OCI-M2 (cell line): ENCODE data around the gene B3GNT3.
"Not testable (repeated sequence)": the region's sequence is repeated elsewhere in the genome, so short reads cannot be mapped to it uniquely, and the experiment has no call there.

Experiments
- DNase-seq: peaks from one replicate; lab custom pipeline; 2025; ENCODE audit not compliant: unreplicated experiment; lab: John Stamatoyannopoulos, UW

B3GNT3 gene

DNA sequence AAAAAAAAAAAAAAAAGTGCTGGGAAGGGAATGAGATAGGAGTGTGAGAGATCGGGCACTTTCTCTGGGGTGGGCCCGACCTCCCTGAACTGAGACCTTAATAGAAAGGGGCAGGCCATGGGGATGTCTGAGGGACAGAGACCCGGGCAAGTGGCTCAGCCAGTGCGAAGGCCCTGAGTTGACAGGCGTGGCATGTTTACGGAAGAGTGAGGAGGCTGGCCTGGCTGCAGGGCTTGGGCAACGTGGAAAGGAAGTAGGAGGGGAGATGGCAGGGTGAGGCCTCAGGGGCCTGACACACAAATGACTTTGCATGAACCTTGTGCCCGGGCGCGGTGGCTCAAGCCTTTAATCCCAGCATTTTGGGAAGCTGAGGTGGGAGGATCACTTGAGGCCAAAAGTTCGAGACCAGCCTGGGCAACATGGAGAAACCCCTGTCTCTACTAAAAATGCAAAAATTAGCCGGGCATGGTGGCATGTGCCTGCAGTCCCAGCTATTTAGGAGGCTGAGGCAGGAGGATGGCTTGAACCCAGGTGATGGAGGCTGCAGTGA, 29.8 kb upstream of the B3GNT3 start:
- no peak for DNase-seq

- peak; percentile 50 for DNase-seq
These were observed 28.3 kb upstream of the B3GNT3 start for GRCh38 chr19:17766543-17767131.

DNA sequence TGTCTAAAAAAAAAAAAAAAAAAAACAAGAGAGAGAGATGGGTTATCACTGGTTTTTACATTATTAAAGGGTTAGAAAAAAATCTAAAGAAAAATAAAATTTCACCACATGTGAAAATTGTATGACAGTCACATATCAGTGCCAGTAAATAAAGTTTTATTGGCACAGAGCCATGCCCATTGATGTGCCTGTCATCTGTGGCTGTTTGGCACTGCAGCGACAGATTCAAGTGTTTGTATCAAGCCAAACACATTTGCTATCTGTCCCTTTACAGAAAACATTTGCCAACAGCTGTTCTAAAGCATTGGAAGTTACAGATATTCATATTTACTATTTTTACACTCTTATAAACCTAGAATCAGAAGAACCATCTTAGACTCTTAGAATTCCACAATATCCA, 27.4 kb upstream of the B3GNT3 start:
- DNase-seq, result no peak

DNA sequence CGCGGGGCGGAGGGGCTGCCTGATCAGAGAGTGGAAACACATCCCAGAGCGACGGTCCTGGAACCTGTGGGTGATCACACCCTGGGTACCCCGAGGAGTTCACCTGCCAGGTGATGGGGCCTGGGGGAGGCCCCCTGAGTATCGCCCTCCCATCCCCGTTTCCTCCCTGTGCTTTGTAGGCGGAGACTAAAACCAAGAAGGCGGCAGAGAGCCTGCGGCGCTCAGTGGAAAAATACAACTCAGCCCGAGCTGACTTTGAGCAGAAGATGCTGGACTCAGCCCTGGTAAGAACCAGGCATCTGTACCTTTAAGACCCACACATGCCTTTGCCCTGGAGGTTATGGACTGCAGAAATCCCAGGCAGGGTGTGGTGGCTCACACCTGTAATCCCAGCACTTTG, 24.3 kb upstream of the B3GNT3 start:
- no peak for DNase-seq

DNA sequence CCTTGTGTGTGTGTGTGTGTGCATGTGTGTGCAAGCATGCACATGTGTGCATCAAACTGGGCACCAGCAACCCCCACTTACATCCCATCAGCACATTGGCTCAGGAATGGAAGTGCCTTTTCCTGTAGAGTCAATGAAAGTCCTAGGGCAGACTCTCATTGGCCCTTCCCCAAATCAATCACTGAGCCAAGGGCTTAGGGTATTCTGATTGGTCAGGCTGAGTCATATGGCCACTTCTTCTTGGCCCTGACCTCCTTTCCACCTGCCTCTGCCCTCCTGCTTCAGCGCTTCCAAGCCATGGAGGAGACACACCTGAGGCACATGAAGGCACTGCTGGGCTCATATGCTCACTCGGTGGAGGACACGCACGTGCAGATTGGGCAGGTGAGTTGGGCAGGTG, 22.8 kb upstream of the B3GNT3 start:
- no peak for DNase-seq

- DNase-seq, result no peak
These were observed 19.6 kb upstream of the B3GNT3 start for GRCh38 chr19:17775245-17775927.

DNA sequence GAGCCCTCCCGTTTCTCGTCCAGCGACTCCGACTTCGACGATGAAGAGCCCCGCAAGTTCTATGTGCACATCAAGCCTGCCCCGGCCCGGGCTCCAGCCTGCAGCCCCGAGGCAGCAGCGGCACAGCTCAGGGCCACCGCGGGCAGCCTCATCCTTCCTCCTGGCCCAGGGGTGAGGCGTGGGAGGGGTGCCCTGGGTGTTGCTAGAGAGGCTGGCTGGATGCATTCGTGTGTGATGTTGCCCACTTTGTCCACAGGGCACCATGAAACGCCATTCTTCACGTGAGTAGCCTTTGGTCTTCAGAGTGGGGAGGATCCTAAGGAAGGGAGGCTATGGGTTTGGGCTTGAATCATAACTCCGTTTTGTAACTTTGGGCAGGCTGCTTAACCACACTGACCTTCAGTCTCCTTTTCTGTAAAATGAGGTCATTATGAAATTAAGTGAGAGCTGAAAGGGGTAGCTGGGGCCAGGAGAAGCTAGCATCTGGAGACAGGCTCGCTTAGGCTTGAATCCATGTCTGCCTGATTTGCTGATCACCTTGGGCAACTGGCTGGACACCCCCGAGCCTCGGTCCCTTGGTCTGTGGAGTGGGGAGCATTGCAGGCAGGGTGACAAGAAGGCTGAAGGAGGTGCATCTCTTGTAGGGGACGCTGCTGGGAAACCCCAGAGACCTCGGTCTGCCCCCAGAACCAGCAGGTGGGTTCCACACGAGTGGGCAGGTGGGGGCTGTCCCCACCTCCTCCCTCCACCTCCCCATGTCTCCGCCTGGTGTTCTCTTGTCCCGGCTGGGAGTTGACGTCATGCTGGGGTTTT, 18.7 kb upstream of the B3GNT3 start:
- DNase-seq, result no peak

DNA sequence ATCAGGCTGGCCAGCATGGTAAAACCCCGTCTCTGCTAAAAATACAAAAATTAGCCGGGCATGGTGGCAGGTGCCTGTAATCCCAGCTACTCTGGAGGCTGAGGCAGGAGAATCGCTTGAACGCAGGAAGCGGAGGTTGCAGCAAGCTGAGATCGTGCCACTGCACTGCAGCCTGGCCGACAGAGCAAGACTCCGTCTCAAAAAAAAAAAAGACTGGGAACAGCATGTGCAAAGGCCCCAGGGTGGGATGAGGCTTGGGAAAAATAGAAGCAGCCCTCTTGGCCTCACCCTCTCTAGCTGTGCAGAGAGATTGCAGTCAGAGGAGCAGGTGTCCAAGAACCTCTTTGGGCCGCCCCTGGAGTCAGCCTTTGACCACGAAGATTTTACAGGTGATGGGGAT, 17.1 kb upstream of the B3GNT3 start:
- DNase-seq, result not testable (repeated sequence)

GRCh38 chr19:17778251-17778967, 16.5 kb upstream of the B3GNT3 start:
- DNase-seq, result no peak

DNA sequence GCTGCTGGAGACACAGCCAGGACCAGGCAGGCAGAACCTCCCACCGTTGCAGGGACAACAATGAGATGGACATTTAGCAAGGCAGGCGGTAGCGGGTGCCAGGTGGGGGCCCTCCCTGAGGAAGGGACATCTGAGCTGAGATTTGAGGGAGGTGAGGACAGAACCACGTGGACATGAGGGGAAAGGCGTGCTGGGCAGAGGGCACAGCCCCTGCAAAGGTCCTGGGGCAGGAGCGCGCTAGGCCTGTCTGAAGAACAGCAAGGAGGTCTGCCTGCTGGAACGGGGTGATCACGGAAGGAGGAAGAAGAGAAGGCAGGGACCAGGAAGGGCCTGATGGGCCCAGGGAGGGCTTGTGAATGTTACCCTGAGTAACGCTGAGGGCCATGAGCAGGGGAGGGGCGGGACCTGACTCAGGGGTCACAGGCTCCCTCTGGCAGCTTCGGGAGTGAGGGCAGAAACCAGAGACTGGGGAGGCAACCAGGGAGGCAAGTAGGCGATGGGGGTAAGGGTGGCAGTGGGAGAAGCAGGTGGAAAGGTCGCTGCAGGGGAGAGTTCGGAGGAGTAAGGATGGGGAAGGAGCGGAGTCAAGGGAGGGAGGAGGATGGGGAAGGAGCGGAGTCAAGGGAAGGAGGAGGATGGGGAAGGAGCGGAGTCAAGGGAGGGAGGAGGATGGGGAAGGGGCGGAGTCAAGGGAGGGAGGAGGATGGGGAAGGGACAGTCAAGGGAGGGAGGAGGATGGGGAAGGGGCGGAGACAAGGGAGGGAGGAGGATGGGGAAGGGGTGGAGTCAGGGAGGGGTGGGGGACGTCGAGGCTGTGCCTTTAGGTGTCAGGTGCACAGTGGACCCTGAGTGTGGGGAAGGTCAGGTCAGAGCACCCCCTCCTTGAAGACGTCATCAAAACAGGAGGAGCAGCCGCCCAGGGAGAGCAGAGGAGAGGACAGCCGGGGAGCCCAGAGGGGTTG, 15.7 kb upstream of the B3GNT3 start:
- no peak for DNase-seq

- DNase-seq, result no peak
These were observed 14.2 kb upstream of the B3GNT3 start for GRCh38 chr19:17780781-17781180.

GRCh38 chr19:17783721-17784120, 11.2 kb upstream of the B3GNT3 start:
- not testable (repeated sequence) for DNase-seq

DNA sequence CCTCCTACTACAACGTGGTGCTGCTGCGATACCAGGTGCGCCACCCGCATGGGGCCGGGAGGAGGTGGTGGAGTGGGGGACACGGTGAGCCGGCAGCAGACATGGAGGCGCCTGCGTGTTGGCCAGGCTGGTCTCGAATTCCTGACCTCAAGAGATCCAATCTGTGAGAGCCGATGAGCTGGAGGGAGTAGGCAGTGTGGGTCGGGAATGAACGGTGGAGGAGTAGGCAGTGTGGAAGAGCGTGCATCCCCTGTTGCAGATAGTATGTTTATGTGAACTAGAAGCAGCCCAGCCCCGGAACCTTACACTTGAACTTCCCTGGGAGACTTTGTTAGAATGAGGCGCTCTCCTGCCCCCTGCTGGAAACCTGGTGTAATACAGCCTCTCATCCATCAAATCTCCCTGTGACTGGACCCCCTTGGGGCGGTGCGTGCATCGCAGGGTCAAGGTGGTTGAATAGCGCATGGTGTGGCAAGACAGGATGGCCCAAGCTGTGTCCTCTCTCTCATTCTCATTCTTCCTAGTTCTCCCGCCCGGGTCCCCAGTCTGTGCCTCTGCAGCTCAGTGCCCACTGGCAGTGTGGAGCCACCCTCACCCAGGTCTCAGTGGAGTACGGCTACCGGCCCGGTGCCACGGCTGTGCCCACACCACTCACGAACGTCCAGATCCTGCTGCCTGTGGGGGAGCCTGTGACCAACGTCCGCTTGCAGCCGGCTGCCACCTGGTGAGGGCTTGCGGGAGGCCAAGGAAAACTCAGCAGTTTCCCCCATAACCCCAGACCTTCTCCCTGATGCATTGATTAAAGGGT, 10.5 kb upstream of the B3GNT3 start:
- DNase-seq, result peak; percentile 67

- no peak for DNase-seq
These were observed 7.5 kb upstream of the B3GNT3 start for GRCh38 chr19:17787274-17787913.

- DNase-seq, result no peak
These were observed 6.3 kb upstream of the B3GNT3 start for GRCh38 chr19:17788632-17789031.

DNA sequence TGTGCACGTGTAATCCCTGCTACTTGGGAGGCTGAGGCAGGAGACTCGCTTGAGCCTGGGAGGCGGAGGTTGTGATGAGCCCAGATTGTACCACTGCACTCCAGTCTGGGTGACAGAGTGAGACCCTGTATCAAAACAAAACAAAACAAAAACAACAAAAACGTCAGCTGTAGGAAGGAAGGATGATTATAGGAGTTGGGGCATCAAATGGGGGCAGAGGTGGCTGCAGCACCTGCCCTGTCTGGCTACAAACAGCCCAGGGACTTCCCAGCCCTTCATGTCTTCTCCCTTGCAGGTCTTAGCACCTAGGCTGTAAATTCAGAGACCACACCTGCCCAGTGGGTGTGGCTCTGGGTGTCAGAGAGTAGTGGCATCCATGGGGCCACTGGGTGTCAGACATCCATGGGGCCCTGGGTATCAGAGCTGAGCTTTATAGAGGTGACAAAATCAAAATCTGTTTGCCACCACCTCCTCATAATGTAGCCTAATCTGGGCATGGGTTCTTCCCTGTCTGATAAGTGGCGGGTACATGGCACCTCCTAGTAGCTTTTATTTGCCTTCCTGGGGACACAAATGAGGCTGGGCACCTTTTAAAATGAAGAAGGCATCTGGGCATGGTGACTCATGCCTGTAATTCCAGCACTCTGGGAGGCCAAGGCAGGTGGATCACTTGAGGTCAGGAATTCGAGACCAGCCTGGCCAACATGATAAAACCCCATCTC, 4.7 kb upstream of the B3GNT3 start:
- no peak for DNase-seq

DNA sequence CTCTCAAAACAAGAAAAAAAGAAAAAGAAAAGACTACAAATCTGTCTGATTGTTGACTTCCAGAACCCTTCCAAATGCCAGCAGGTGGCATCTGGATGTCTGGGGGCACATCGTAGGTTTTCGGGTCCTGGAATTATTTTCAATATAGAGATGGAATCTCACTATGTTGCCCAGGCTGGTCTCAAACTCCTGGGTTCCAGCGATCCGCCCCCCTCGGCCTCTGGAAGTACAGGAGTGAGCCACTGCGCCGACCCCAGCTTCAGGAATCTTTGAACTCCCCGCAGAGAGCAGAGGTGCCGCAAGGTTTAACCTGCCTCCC, 567 bp upstream of the B3GNT3 start:
- no peak for DNase-seq

DNA sequence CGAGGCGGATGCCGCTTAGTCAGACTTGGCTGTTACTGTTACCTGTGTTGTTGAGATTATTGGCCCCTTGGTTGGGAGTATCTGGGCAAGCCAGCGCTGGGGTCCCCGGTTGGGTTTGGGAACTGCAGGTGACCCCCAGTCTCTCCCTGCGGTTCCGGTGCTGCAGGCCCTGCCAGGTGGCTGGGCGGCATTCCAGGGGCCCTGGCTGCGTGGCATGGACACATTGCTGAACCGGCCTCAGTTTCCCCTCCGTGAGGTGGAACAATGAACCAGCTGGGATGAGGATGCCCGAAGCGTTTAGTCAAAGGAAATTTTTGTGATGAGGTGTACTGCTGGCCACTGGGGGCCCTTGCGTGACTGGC, 538 bp downstream of the B3GNT3 start:
- DNase-seq, result no peak
